Subcutaneous adipose tissue (tissue), 4 donors: ENCODE data around the gene B3GNT3. TPM values are rescaled to one million over a fixed set of nuclear protein-coding genes. Genes with fewer than 3 reads are reported as not detected.

Experiments used
- CTCF ChIP-seq: fragments of 450-650 bp; IDR thresholded peaks from one replicate; pipeline ENCODE4 v1.5.1; 2016; ENCODE audit warnings: low read depth, mild to moderate bottlenecking, control low read depth, antibody characterized with exemption, moderate library complexity
- small RNA-seq: library from RNA; depleted of rRNA; stranded (forward); fragments of <200 nt; gene quantifications from one replicate; pipeline ENCODE3, GENCODE V24; 2016
- total RNA-seq, 4 donors: library from RNA; depleted of rRNA; stranded (reverse); fragments of >200 nt; gene quantifications; one replicate each; pipeline ENCODE4 v1.1.0, GENCODE V29; 2016

Gene B3GNT3
- total RNA-seq, 4 donors from 2014 or later = 1.1 TPM; not detected in 3

DNA sequence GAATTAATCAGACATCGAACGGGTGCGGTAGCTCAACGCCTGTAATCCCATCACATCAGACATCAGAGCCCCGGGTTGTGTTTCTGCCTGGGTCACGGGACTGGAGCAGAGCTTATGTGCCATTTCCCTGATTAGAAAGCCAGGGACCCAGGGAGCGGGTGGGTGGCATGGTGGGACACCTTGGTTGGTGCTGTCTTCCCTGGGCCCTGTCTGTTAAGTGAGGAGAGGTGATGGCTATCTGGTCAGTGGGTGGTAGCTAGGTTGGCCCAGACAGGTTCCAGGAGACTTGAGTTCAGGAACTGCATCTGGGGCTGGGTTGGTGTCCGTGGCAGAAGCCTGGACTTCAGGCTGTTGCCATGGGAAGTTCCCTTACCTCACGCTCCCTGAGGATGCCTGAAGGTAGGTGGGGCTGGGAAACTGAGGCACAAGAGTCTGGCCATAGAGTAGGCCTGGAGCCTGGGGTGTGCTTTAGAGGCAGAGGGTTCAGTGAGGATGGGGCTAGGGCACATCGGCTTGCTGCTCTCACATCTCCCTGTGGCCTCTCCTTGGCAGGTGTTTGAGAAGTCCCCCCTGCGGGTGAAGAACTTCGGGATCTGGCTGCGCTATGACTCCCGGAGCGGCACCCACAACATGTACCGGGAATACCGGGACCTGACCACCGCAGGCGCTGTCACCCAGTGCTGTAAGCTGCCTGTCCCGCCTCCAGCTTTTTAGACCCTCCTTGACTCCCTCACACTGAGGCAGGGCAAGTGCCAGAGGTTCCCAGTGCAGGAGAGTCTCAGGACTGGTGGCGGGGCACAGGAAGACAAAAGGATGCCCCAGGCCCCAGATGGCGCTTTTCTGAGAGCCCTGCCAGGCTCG is 66.8 kb downstream of the B3GNT3 start:
- no peak for TF ChIP-seq CTCF

- no peak for TF ChIP-seq CTCF
Measured at GRCh38 chr19:17862711-17863519, 68.0 kb downstream of the B3GNT3 start.

Small RNA genes lying within 50 kb of the gene (small RNA-seq; reads per million reads assigned to genes)
- gene SNORA68 = not detected

Other genes with a start within 250 kb of the B3GNT3 start
- 100 to 1,000 TPM in 1 of 4 donors, 10 to 100 TPM in 3; 58.2 to 118 (median 94.5) TPM for gene COLGALT1, start 239.5 kb upstream of the B3GNT3 start, total RNA-seq
- gene UNC13A, start 106.8 kb upstream of the B3GNT3 start, total RNA-seq = not detected
- gene MAP1S, start 75.7 kb upstream of the B3GNT3 start, total RNA-seq = 10 to 100 TPM; 14.1 to 23.2 (median 16.5) TPM
- 1 to 10 TPM; 2.1 to 5.1 (median 3.9) TPM for gene FCHO1, start 43.7 kb upstream of the B3GNT3 start, total RNA-seq
- gene INSL3, start 26.4 kb downstream of the B3GNT3 start, total RNA-seq = not detected
- gene JAK3, start 52.8 kb downstream of the B3GNT3 start, total RNA-seq = 1 to 10 TPM; 2.3 to 5.1 (median 3.9) TPM
- 1,000 to 10,000 TPM; 1,051 to 1,626 (median 1,352) TPM for gene RPL18A, start 64.8 kb downstream of the B3GNT3 start, total RNA-seq
- gene SLC5A5, start 76.8 kb downstream of the B3GNT3 start, total RNA-seq = not detected
- gene CCDC124, start 137.9 kb downstream of the B3GNT3 start, total RNA-seq = 10 to 100 TPM; 33.4 to 54.3 (median 42.7) TPM
- gene KCNN1, start 172.0 kb downstream of the B3GNT3 start, total RNA-seq = not detected
- gene ARRDC2, start 213.0 kb downstream of the B3GNT3 start, total RNA-seq = 100 to 1,000 TPM in 2 of 4 donors, 10 to 100 TPM in 2; 38.5 to 140 (median 84.0) TPM